WERI-Rb-1 (cell line): Measurements from ENCODE around the gene CYTH2.

ENCODE experiments used
- DNase-seq: peaks from one replicate; pipeline ENCODE4 v3.0.0-alpha.2; 2020
- H3K27ac ChIP-seq: fragments of 250-450 bp; sonication (Bioruptor Pico); 2 replicates; pipeline ENCODE4 v1.5.1; 2020; ENCODE audit warnings: mild to moderate bottlenecking, moderate library complexity
- H3K27me3 ChIP-seq: fragments of 250-450 bp; sonication (Bioruptor Pico); 2 replicates; pipeline ENCODE4 v1.5.1; 2021; ENCODE audit warnings: mild to moderate bottlenecking, low read depth, moderate library complexity; ENCODE audit not compliant: insufficient read depth, severe bottlenecking
- H3K36me3 ChIP-seq: fragments of 250-450 bp; sonication (Bioruptor Pico); 2 replicates; pipeline ENCODE4 v1.5.1; 2020; ENCODE audit warnings: mild to moderate bottlenecking, moderate library complexity
- H3K4me3 ChIP-seq: 2 replicates; pipeline ENCODE4 v1.5.1; 2011; ENCODE audit warnings: low read depth, mild to moderate bottlenecking, control low read depth, low read length
- H3K9me3 ChIP-seq: fragments of 250-450 bp; sonication (Bioruptor Pico); 2 replicates; pipeline ENCODE4 v1.5.1; 2021; ENCODE audit warnings: mild to moderate bottlenecking, moderate library complexity; ENCODE audit not compliant: severe bottlenecking
- CTCF ChIP-seq: IDR thresholded peaks from 2 replicates; pipeline ENCODE4 v1.5.1; 2011; ENCODE audit warnings: low read depth, mild to moderate bottlenecking, control low read depth, inconsistent platforms, low read length

The CYTH2 gene

GRCh38 chr19:48509467-48510194 lies 40.5 kb downstream of the CYTH2 start:
- DNase-seq: no peak
- H3K27ac ChIP-seq: no peak overlapping the region
- no peaks in the 10 kb centered on the region for H3K36me3 ChIP-seq
- no peak overlapping the region for H3K4me3 ChIP-seq
- no peak for TF ChIP-seq CTCF
- no peaks in the 10 kb centered on the region for H3K9me3 ChIP-seq
- H3K27me3 ChIP-seq: no peaks in the 10 kb centered on the region

DNA sequence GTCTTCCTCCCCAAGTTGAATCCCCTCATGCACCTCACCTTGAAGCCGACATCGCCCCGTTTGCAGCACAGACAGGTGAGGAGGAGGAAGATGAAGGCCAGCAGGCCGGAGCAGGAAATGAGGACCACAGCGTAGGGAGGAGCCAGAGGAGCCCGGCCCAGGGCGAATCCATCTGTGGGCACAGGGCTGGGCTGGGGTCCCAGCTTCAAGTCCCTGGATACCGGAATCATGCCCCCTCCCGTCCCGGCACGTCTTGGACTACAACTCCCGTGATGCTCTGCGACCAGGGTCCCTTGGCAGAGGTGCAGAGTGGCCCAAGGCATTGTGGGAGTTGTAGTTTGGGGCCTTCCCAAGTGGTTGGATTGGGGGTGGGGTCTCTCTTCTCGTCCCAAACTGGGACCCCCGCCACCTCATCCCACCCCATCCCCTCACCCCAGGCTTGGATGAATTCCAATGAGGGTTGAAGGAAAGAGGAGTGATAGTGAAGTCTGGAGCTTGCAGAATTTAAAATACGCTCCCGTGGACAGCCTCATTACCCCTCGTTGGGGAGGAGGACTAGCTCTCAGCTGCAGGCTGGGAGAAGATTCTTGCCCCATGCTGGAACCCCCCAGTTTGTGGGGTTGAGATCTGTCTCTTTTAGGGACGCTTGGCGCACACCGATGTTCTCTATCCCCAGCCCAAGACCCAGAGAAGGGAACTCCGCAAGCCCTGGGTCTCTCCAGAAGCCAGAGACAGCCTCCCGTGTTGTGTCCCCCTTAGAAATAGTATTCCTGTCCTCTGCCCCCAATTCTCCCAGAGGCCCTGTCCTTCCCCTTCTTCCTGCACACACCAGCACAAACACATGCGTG lies 41.5 kb downstream of the CYTH2 start:
- no peaks in the 10 kb centered on the region for H3K9me3 ChIP-seq
- no peak for TF ChIP-seq CTCF
- H3K36me3 ChIP-seq: no peaks in the 10 kb centered on the region
- no peaks in the 10 kb centered on the region for H3K27me3 ChIP-seq
- no peak overlapping the region for H3K27ac ChIP-seq
- H3K4me3 ChIP-seq: peak overlapping the region; percentile 46
- peak; percentile 71 for DNase-seq

DNA sequence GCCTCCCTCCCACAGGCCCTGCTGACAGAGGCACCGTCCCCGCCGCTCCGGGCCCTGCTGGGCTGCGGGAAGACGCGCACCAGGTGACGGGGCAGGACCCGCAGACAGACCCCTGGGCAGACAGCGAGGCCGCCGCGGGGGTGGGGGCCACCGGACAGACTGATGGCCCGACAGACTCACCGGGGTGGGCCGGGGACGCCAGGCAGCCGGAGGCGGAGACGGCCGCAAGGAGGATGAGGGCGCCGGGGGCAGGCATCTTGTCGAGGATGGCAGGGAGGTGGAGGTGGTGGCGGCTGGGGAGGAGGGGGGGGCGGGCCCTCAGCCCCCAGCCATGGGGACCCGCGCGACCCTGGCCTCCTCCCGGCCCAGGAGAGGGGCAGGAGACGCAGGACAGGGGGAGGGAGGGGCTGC lies 42.2 kb downstream of the CYTH2 start:
- no peaks in the 10 kb centered on the region for H3K9me3 ChIP-seq
- H3K27ac ChIP-seq: no peak overlapping the region
- TF ChIP-seq CTCF: no peak
- H3K36me3 ChIP-seq: no peaks in the 10 kb centered on the region
- peak overlapping the region; percentile 35 for H3K4me3 ChIP-seq
- H3K27me3 ChIP-seq: no peaks in the 10 kb centered on the region
- DNase-seq: no peak

- Histone ChIP-seq H3K9me3 (no peaks in the 10 kb centered on the region), H3K36me3 (no peaks in the 10 kb centered on the region), H3K27ac (no peak within 1 kb of the TSS), H3K4me3 (peak within 1 kb of the TSS; percentile 46), H3K27me3 (no peaks in the 10 kb centered on the region)
- TF ChIP-seq CTCF: no peak
- DNase-seq: peak; percentile 58
Observed at GRCh38 chr19:48511800-48512503, 42.8 kb downstream of the CYTH2 start, which contains the start of gene LMTK3. LMTK3 (minus strand) TSS chr19:48511835; CDS start chr19:48511576, 259 bp downstream.

GRCh38 chr19:48512504-48513288 lies 43.5 kb downstream of the CYTH2 start:
- no peaks in the 10 kb centered on the region for H3K27me3 ChIP-seq
- DNase-seq: no peak
- H3K27ac ChIP-seq: no peak overlapping the region
- no peaks in the 10 kb centered on the region for H3K36me3 ChIP-seq
- no peak for TF ChIP-seq CTCF
- H3K9me3 ChIP-seq: no peaks in the 10 kb centered on the region
- no peak overlapping the region; the same call in 1 of the 2 replicates for H3K4me3 ChIP-seq
